Effector memory CD4-positive, alpha-beta T cell (primary cell): Measurements from ENCODE around the gene UTP18.
"Not testable (repeated sequence)": the region's sequence is repeated elsewhere in the genome, so short reads cannot be mapped to it uniquely, and the experiment has no call there.

Source experiments
- DNase-seq, 3 donors: peaks; one replicate each; pipeline ENCODE4 v3.0.0-alpha.2; 2020
- H3K27ac ChIP-seq: 2 replicates; pipeline ENCODE4 v1.7.0; 2013; ENCODE audit warnings: mild to moderate bottlenecking, low read length, moderate library complexity; ENCODE audit not compliant: insufficient read depth, poor library complexity, severe bottlenecking
- H3K27me3 ChIP-seq: replicated peaks from 2 replicates; pipeline ENCODE4 v1.7.0; 2013; ENCODE audit warnings: mild to moderate bottlenecking, low read length; ENCODE audit not compliant: insufficient read depth, control insufficient read depth, poor library complexity, severe bottlenecking
- H3K36me3 ChIP-seq: 2 replicates; pipeline ENCODE4 v1.7.0; 2013; ENCODE audit warnings: mild to moderate bottlenecking, low read length, moderate library complexity; ENCODE audit not compliant: control insufficient read depth, insufficient read depth
- H3K4me1 ChIP-seq: 2 replicates; pipeline ENCODE4 v1.7.0; 2013; ENCODE audit warnings: low read length, mild to moderate bottlenecking; ENCODE audit not compliant: control insufficient read depth, insufficient read depth, poor library complexity, severe bottlenecking
- H3K4me3 ChIP-seq: 2 replicates; pipeline ENCODE4 v1.7.0; 2013; ENCODE audit warnings: low read length, low read depth, mild to moderate bottlenecking; ENCODE audit not compliant: insufficient read depth, poor library complexity, severe bottlenecking
- H3K9me3 ChIP-seq: 2 replicates; pipeline ENCODE4 v1.7.0; 2013; ENCODE audit warnings: mild to moderate bottlenecking, low read length, moderate library complexity; ENCODE audit not compliant: control insufficient read depth
- total RNA-seq, 3 donors: gene quantifications; one replicate each; lab custom pipeline; 2026; lab: John Stamatoyannopoulos, UW

The UTP18 gene
- total RNA-seq: 51.5 to 68.6 (median 61.0) reads per million in 3 donors

DNA sequence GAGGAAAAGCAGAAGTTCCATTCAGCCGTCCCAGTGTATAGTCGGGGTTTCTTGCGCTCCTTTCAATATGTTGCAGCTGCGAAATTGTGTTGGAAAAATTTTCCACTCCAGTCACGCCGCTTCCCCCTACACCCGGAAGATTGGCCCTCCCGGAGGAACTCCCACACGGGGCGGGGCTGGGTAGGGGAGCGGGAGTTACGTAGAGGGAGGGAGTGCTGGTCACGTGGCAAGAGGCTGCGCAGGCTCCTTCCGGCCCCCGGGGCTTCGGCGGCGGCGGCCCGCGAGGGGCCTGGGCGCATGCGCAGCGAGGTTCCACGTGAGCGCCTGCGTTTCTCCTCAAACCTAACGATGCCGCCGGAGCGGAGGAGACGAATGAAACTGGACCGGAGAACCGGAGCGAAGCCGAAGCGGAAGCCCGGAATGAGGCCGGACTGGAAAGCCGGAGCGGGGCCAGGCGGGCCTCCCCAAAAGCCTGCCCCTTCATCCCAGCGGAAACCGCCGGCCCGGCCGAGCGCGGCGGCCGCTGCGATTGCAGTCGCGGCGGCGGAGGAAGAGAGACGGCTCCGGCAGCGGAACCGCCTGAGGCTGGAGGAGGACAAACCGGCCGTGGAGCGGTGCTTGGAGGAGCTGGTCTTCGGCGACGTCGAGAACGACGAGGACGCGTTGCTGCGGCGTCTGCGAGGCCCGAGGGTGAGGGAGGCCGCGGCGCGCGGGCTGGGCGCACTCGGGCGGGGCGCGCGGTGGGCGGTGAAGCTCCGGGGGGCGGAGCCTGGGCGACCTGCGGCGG is at the start of gene UTP18:
TSS of gene UTP18 (plus strand) at position 310 of the 787 bp plus-strand sequence. CDS start at position 349, 39 bp downstream.
- H3K4me3 ChIP-seq: peak within 1 kb of the TSS; percentile 70
- peaks cover 12% of the 10 kb centered on the region for H3K36me3 ChIP-seq
- peak; percentile 92 to 95 (median 95) for DNase-seq
- H3K27me3 ChIP-seq: no peaks in the 10 kb centered on the region
- no peaks in the 10 kb centered on the region for H3K9me3 ChIP-seq
- H3K4me1 ChIP-seq: peaks cover 22% of the 10 kb centered on the region
- H3K27ac ChIP-seq: peak within 1 kb of the TSS; percentile 93

- DNase-seq: no peak
- Histone ChIP-seq H3K27ac (no peak overlapping the region), H3K27me3 (no peaks in the 10 kb centered on the region), H3K36me3 (peaks cover 38% of the 10 kb centered on the region), H3K4me3 (no peak overlapping the region), H3K4me1 (no peaks in the 10 kb centered on the region), H3K9me3 (no peaks in the 10 kb centered on the region)
These were observed 45.4 kb upstream of the UTP18 start for GRCh38 chr17:51214920-51215319.

GRCh38 chr17:51217946-51218345 is 42.4 kb upstream of the UTP18 start:
- no peak overlapping the region for H3K27ac ChIP-seq
- peaks cover 46% of the 10 kb centered on the region for H3K36me3 ChIP-seq
- no peak for DNase-seq
- H3K27me3 ChIP-seq: no peaks in the 10 kb centered on the region
- no peaks in the 10 kb centered on the region for H3K9me3 ChIP-seq
- no peak overlapping the region for H3K4me3 ChIP-seq
- H3K4me1 ChIP-seq: no peaks in the 10 kb centered on the region

DNA sequence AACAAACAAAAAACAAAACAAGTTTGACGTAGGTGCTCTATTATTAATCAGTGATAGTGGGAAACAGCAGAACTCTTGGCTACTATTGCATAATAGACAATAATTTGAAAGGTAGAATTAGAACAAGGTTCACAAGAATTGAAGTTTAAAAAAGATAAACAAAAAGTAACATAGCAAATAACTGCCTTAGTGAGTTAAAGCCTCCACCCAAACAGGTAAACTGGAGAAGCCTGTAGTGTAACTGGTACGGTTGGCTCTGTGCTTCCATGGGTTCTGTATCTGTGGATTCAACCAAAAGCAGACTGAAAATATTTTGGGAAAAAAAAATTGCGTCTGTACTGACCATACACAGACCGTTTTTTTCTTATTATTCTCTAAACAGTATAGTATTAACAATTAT is 39.0 kb upstream of the UTP18 start:
- H3K36me3 ChIP-seq: peaks cover 44% of the 10 kb centered on the region
- H3K9me3 ChIP-seq: no peaks in the 10 kb centered on the region
- DNase-seq: no peak
- no peaks in the 10 kb centered on the region for H3K4me1 ChIP-seq
- H3K27me3 ChIP-seq: no peaks in the 10 kb centered on the region
- H3K27ac ChIP-seq: no peak overlapping the region
- H3K4me3 ChIP-seq: no peak overlapping the region

DNA sequence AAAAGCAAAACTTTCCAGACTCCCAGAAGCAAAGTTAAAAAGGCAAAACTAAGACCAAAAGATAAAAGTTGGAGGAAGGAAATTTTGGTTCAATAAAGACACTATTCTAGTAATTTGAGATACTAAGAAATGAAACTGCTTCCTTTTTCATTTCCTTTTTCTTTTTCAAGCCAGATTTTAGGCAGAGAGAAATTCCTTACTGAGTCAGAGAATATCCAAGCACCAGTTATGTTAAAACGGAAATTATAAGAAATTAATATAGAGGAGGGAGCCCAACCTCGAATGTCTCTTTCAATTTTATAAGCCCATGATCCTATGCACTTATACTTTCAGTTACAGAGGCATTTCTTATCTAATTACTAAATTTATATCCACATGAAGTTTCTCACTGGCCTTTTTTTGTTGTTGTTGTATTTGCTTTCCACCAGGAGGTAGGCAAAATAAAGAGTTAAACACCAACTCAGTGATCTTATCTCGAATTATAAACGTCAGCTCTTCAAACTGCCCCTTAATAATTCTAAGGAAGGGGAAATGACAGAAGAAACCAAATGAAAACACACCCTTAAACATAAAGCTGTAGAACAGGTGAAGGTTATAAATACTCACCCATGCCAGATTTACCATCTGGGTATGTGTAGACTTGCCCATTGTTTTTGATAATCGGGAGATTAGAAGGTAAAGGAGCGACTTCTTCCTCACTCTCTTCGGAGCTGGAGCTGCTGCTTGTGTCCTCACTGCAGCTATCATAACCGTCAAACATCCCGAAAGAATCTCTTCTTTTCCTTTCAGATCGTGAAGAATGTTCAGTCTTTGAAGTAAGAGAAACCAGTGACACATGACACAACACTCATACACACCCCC is 35.7 kb upstream of the UTP18 start:
- Histone ChIP-seq H3K27me3 (no peaks in the 10 kb centered on the region), H3K27ac (no peak overlapping the region), H3K4me1 (no peaks in the 10 kb centered on the region), H3K4me3 (no peak overlapping the region), H3K36me3 (peaks cover 22% of the 10 kb centered on the region), H3K9me3 (no peaks in the 10 kb centered on the region)
- no peak for DNase-seq

GRCh38 chr17:51225523-51225922 is 34.8 kb upstream of the UTP18 start:
- H3K9me3 ChIP-seq, H3K4me1 ChIP-seq, DNase-seq, H3K27me3 ChIP-seq, H3K27ac ChIP-seq, H3K4me3 ChIP-seq: not testable (repeated sequence)
- H3K36me3 ChIP-seq: peaks cover 15% of the 10 kb centered on the region

GRCh38 chr17:51228161-51228560 is 32.2 kb upstream of the UTP18 start:
- no peak overlapping the region for H3K4me3 ChIP-seq
- no peak overlapping the region for H3K27ac ChIP-seq
- H3K36me3 ChIP-seq: peaks cover 11% of the 10 kb centered on the region
- no peak for DNase-seq
- H3K27me3 ChIP-seq: no peaks in the 10 kb centered on the region
- no peaks in the 10 kb centered on the region for H3K4me1 ChIP-seq
- no peaks in the 10 kb centered on the region for H3K9me3 ChIP-seq

DNA sequence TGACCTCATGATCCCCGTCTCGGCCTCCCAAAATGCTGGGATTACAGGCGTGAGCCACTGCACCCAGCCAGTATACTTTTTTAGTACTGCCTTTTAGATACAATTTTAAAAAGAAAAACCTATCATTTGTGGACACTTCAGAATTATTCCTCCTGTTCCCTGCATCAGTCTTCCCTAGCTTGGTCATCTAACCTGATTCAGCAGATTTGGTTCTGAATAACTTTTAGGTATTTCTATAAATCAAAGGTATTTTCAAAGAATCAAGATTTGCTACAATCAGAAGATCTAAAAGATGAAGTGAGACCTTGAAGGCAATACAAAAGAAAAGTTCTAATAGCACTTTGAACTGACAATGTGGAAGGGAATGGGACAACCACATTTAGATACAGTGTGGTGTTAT is 30.5 kb upstream of the UTP18 start:
- H3K36me3 ChIP-seq: no peaks in the 10 kb centered on the region
- H3K27ac ChIP-seq: no peak overlapping the region
- no peak for DNase-seq
- no peaks in the 10 kb centered on the region for H3K9me3 ChIP-seq
- H3K4me1 ChIP-seq: no peaks in the 10 kb centered on the region
- H3K4me3 ChIP-seq: no peak overlapping the region
- H3K27me3 ChIP-seq: no peaks in the 10 kb centered on the region

GRCh38 chr17:51230306-51230705 is 30.0 kb upstream of the UTP18 start:
- Histone ChIP-seq H3K36me3 (no peaks in the 10 kb centered on the region), H3K4me3 (no peak overlapping the region), H3K4me1 (no peaks in the 10 kb centered on the region), H3K27ac (no peak overlapping the region), H3K27me3 (no peaks in the 10 kb centered on the region), H3K9me3 (no peaks in the 10 kb centered on the region)
- DNase-seq: no peak

GRCh38 chr17:51231999-51232398 is 28.3 kb upstream of the UTP18 start:
- no peak for DNase-seq
- H3K9me3 ChIP-seq: no peaks in the 10 kb centered on the region

More at GRCh38 chr17:51231999-51232398, 28.3 kb upstream of the UTP18 start:
- Histone ChIP-seq H3K27ac (no peak overlapping the region), H3K27me3 (no peaks in the 10 kb centered on the region), H3K4me1 (no peaks in the 10 kb centered on the region), H3K4me3 (no peak overlapping the region), H3K36me3 (no peaks in the 10 kb centered on the region)
